Spleen (tissue), 11 donors: Measurements from ENCODE around the gene ATXN1. TPM values are rescaled to one million over a fixed set of nuclear protein-coding genes. Genes with fewer than 3 reads are reported as not detected.

ENCODE experiments used
- DNase-seq: peaks from one replicate; pipeline ENCODE4 v3.0.0-alpha.2; 2020
- H3K27ac ChIP-seq, 8 donors: fragments of 200-600 bp; sonication (generic) in 7 of 8; 1 replicate in 4 of 8; 2 replicates in 4 of 8; pipeline versions ENCODE4 v1.5.0 to v1.8.0; 2016 to 2021; ENCODE audit warnings: inconsistent platforms in 4 of 8, mild to moderate bottlenecking in 4 of 8, moderate library complexity in 1 of 8
- H3K27me3 ChIP-seq, 7 donors: fragments of 200-600 bp; sonication (generic) in 6 of 7; replicated peaks in 1 of 7; 1 replicate in 4 of 7; 2 replicates in 3 of 7; pipeline versions ENCODE4 v1.5.0 to v1.8.0; 2016 to 2021; ENCODE audit warnings: inconsistent platforms in 3 of 7, mild to moderate bottlenecking in 1 of 7
- H3K36me3 ChIP-seq, 6 donors: fragments of 200-600 bp; sonication (generic) in 5 of 6; 1 replicate in 4 of 6; 2 replicates in 2 of 6; pipeline versions ENCODE4 v1.5.0 to v1.8.0; 2016 to 2021; ENCODE audit warnings: inconsistent platforms in 2 of 6
- H3K4me1 ChIP-seq, 6 donors: fragments of 200-600 bp; sonication (generic) in 5 of 6; 1 replicate in 3 of 6; 2 replicates in 3 of 6; pipeline versions ENCODE4 v1.5.0 to v1.8.0; 2016 to 2021; ENCODE audit warnings: inconsistent platforms in 3 of 6
- H3K4me3 ChIP-seq, 8 donors: fragments of 200-600 bp; sonication (generic) in 7 of 8; 1 replicate in 4 of 8; 2 replicates in 4 of 8; pipeline versions ENCODE4 v1.5.0 to v1.8.0; 2016 to 2021; ENCODE audit warnings: inconsistent platforms in 4 of 8, mild to moderate bottlenecking in 4 of 8, moderate library complexity in 2 of 8
- H3K9me3 ChIP-seq, 8 donors: fragments of 200-600 bp; sonication (generic) in 7 of 8; 1 replicate in 4 of 8; 2 replicates in 4 of 8; pipeline versions ENCODE4 v1.5.0 to v1.8.0; 2016 to 2021; ENCODE audit warnings: inconsistent platforms in 4 of 8
- POLR2A ChIP-seq, 3 donors: fragments of 450-650 bp; IDR thresholded peaks; one replicate each; pipeline ENCODE4 v1.5.1; 2017; ENCODE audit warnings: antibody characterized with exemption in 3 of 3, mild to moderate bottlenecking in 1 of 3
- POLR2AphosphoS5 ChIP-seq, 3 donors: sonication (generic); formaldehyde crosslinking; IDR thresholded peaks; one replicate each; pipeline ENCODE4 v1.5.1; 2017; ENCODE audit warnings: antibody characterized with exemption in 3 of 3
- WGBS, 5 donors: extraction: QIAGEN DNeasy Blood & Tissue Kit in 3 of 5; methylation state at CpG; one replicate each; pipeline versions ENCODE4 v1.1.5 to v1.1.7; 2013 to 2018; 5-methylcytosine and 5-hydroxymethylcytosine counted together
- intact Hi-C: fragments of 100-400 bp; cut with DNase I; formaldehyde crosslinking; loops from one replicate; pipeline ENCODE4 v1.15.0; 2023; ENCODE audit warnings: low total_unique reads
- polyA plus RNA-seq, 3 donors: library from polyadenylated mRNA; stranded (reverse); fragments of 200-250 nt; gene quantifications; one replicate each; pipeline ENCODE4 v1.2.1, GENCODE V29; 2013
- total RNA-seq, 7 donors: library from RNA; depleted of rRNA in 3 of 7; stranded (reverse); fragments of >200 nt in 3 of 7; fragmentation: NEBNext Ultra II Directional in 4 of 7; extraction: Animal tissue kit (Norgen Biotek cat#: 25700) in 4 of 7; gene quantifications; one replicate each; pipeline versions ENCODE4 v1.1.0 to v1.2.1, GENCODE V29; 2016 to 2021
- TF ChIP-seq, protein P1 (sequence below), 11 experiments: fragments of 200-600 bp in 7 of 11; fragments of 450-650 bp in 4 of 11; sonication (generic) in 4 of 11; IDR thresholded peaks in 8 of 11; conservative IDR thresholded peaks in 3 of 11; 1 replicate in 7 of 11; 2 replicates in 4 of 11; pipeline versions ENCODE4 v1.4.0 to v1.8.0; 2016 to 2021; ENCODE audit warnings: antibody characterized with exemption in 11 of 11, inconsistent platforms in 4 of 11, mild to moderate bottlenecking in 1 of 11
- donor health status: healthy with polysubstance abuse.
- donor health status: DM: no; HTN: no; CAD: no; lungs with moderate emphysema.
- donor health status: DM: no; HTN: no; CAD: no.
- donor health status: Bipolar disorder and iron deficiency.
- donor health status: healthy.
- donor health status: DM: no; HTN: no; CAD: no.
- donor health status: DM: yes; HTN: yes; CAD: no.

ATXN1 gene
- total and polyA plus RNA-seq, 10 donors, result 3.5 to 123 (median 73.9) TPM

DNA sequence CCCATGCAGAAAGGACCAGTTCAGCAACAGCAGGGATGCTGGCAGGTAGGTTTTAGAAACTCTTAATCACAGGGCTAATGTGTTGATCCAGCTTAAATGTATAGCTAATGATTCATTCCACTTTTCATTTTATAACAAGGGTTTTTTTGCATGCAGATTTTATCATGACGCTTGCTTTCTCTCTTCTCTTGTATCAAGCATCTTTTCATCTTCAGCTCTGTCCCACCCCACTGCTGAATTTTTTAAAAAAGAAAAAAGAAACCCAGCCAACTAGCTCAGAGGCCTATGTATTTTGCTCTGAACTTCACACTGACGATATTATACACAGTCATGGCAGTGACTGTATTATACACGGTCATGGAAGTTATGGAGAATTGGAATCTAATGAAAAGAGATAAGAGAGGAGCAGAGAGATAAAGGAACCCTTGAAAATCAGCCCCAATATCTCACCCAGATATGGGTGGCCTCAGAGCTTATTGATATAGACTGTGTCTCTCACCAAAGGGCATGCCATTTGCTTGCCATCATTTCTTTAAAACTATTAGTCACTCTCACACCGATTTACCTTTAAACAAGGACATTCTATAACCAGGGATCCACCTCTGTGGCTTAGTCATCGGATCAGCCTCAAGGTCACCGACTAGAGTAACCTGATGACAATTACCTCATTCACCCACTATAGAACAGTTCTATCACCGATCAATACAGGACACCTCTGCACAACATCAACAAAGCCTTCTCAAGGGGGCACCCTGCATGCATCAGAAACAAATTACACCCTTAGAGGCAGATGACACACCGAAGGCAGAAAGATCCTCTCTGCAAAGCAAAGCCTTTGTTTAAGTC, 222.0 kb downstream of the ATXN1 start:
- WGBS, 5 donors, result 88 to 94% (median 90%) methylated on average over 8 of the region's 8 CpGs

DNA sequence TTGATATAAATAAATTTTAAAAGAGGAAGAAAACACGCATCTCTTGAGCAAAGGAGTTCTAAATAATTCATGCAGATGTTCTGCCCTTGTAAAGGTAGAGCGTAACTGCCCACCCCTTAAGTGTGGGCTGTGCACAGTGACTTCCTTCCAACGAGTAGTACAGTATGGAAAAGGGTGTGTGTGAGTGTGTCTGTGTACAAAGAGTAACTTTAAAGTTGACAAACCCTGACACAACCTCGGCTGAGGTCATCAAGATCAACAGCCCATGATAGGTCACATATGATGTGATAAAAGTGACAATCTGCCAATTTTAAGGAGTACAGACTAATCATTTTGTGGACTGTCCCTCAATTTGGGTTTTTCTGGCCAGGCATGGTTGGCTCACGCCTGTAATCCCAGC, 225.7 kb downstream of the ATXN1 start:
- H3K4me3 ChIP-seq, result no peak overlapping the region
- TF ChIP-seq, protein P1, sequence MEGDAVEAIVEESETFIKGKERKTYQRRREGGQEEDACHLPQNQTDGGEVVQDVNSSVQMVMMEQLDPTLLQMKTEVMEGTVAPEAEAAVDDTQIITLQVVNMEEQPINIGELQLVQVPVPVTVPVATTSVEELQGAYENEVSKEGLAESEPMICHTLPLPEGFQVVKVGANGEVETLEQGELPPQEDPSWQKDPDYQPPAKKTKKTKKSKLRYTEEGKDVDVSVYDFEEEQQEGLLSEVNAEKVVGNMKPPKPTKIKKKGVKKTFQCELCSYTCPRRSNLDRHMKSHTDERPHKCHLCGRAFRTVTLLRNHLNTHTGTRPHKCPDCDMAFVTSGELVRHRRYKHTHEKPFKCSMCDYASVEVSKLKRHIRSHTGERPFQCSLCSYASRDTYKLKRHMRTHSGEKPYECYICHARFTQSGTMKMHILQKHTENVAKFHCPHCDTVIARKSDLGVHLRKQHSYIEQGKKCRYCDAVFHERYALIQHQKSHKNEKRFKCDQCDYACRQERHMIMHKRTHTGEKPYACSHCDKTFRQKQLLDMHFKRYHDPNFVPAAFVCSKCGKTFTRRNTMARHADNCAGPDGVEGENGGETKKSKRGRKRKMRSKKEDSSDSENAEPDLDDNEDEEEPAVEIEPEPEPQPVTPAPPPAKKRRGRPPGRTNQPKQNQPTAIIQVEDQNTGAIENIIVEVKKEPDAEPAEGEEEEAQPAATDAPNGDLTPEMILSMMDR (IDR thresholded peaks at IDR 0.05 in 8 of 11, conservative IDR thresholded peaks at IDR 0.05 in 3 of 11), result no peak
- TF ChIP-seq POLR2AphosphoS5 (IDR thresholded peaks at IDR 0.05) (no peak), POLR2A (IDR thresholded peaks at IDR 0.05) (no peak)
- no peak overlapping the region for H3K27ac ChIP-seq
- no peaks in the 10 kb centered on the region for H3K36me3 ChIP-seq
- WGBS, 5 donors, result 75 to 82% (median 79%) methylated on average over 5 of the region's 5 CpGs
- no peaks in the 10 kb centered on the region for H3K27me3 ChIP-seq
- peaks cover 0 to 13% (median 2%) of the 10 kb centered on the region in 6 donors for H3K4me1 ChIP-seq
- no peak for DNase-seq
- H3K9me3 ChIP-seq, result no peaks in the 10 kb centered on the region
- intact Hi-C loops, result no loop called here

More for the DNA sequence above, 222.0 kb downstream of the ATXN1 start:
- no peak for DNase-seq
- no peak for TF ChIP-seq POLR2AphosphoS5 (IDR thresholded peaks at IDR 0.05)
- no peak for TF ChIP-seq POLR2A (IDR thresholded peaks at IDR 0.05)
- TF ChIP-seq, protein P1 (IDR thresholded peaks at IDR 0.05 in 8 of 11, conservative IDR thresholded peaks at IDR 0.05 in 3 of 11), result no peak
- no peaks in the 10 kb centered on the region for H3K9me3 ChIP-seq
- H3K4me1 ChIP-seq, result peaks cover 0 to 12% (median 0%) of the 10 kb centered on the region in 6 donors
- H3K27ac ChIP-seq, result no peak overlapping the region
- H3K4me3 ChIP-seq, result no peak overlapping the region
- intact Hi-C loops, result no loop called here
- H3K36me3 ChIP-seq, result peaks cover 0 to 12% (median 0%) of the 10 kb centered on the region in 6 donors
- H3K27me3 ChIP-seq, result no peaks in the 10 kb centered on the region

DNA sequence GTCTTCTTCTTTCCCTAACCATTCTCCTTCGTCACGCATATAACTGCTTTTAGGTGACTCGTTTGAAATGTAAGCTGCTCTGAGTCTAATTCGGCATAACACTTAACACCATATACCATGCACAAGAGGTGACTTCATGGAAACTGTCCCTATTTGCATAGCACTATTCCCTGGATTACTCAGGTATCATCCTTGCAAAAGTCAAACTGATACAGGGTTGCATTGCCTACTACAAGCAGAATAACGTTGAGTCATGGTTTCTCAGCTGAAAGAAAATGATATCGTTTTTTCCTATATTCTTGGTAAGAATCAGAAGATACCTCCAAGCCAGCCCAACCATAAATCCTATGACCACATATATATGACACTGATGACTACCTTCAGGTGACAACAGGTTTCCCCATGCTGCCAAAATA, 227.5 kb downstream of the ATXN1 start:
- Histone ChIP-seq H3K4me3 (no peak overlapping the region), H3K9me3 (no peaks in the 10 kb centered on the region), H3K27ac (no peak overlapping the region), H3K36me3 (peaks cover 0 to 8% (median 0%) of the 10 kb centered on the region in 6 donors), H3K4me1 (peaks cover 0 to 13% (median 2%) of the 10 kb centered on the region in 6 donors), H3K27me3 (no peaks in the 10 kb centered on the region)
- intact Hi-C loops, result no loop called here
- TF ChIP-seq POLR2A (IDR thresholded peaks at IDR 0.05) (no peak), POLR2AphosphoS5 (IDR thresholded peaks at IDR 0.05) (no peak)
- TF ChIP-seq, protein P1 (IDR thresholded peaks at IDR 0.05 in 8 of 11, conservative IDR thresholded peaks at IDR 0.05 in 3 of 11), result no peak
- DNase-seq, result no peak
- 70 to 93% (median 88%) methylated on average over 6 of the region's 6 CpGs for WGBS, 5 donors

- no peak for DNase-seq
- Histone ChIP-seq H3K4me1 (peaks cover 0 to 13% (median 2%) of the 10 kb centered on the region in 6 donors), H3K27me3 (no peaks in the 10 kb centered on the region), H3K27ac (no peak overlapping the region), H3K9me3 (no peaks in the 10 kb centered on the region), H3K4me3 (no peak overlapping the region), H3K36me3 (peaks cover 0 to 8% (median 0%) of the 10 kb centered on the region in 6 donors)
- intact Hi-C loops, result no loop called here
- TF ChIP-seq, protein P1 (IDR thresholded peaks at IDR 0.05 in 8 of 11, conservative IDR thresholded peaks at IDR 0.05 in 3 of 11), result no peak
- no peak for TF ChIP-seq POLR2AphosphoS5 (IDR thresholded peaks at IDR 0.05)
- TF ChIP-seq POLR2A (IDR thresholded peaks at IDR 0.05), result no peak
- WGBS, 5 donors, result 61 to 88% (median 64%) methylated on average over 2 of the region's 2 CpGs
These were observed 228.1 kb downstream of the ATXN1 start for GRCh38 chr6:16533210-16533609.
